Activated CD8-positive, alpha-beta memory T cell treated with anti-CD3 and anti-CD28 coated beads, Interleukin-2, amount 50 U/mL, for 24 hours (primary cell): ENCODE results near the gene STAB2.

Experiments
- DNase-seq: peaks from one replicate; pipeline ENCODE4 v3.0.0-alpha.2; 2020; ENCODE audit errors: extremely low read depth

STAB2 gene

GRCh38 chr12:103690426-103690825, 103.4 kb downstream of the STAB2 start:
- DNase-seq = no peak

GRCh38 chr12:103691063-103691462, 104.0 kb downstream of the STAB2 start:
- no peak for DNase-seq

- no peak for DNase-seq
Observed at GRCh38 chr12:103696101-103696500, 109.0 kb downstream of the STAB2 start.

GRCh38 chr12:103697971-103698751, 111.1 kb downstream of the STAB2 start:
- DNase-seq = no peak

GRCh38 chr12:103698752-103699560, 111.9 kb downstream of the STAB2 start:
- no peak for DNase-seq

GRCh38 chr12:103705098-103705497, 118.0 kb downstream of the STAB2 start:
- DNase-seq = no peak

GRCh38 chr12:103705927-103706326, 118.9 kb downstream of the STAB2 start:
- DNase-seq = no peak

- DNase-seq = no peak
Observed at GRCh38 chr12:103707446-103707845, 120.4 kb downstream of the STAB2 start.

- no peak for DNase-seq
Observed at GRCh38 chr12:103710544-103710943, 123.5 kb downstream of the STAB2 start.

GRCh38 chr12:103712216-103712615, 125.1 kb downstream of the STAB2 start:
- no peak for DNase-seq

GRCh38 chr12:103715494-103715893, 128.4 kb downstream of the STAB2 start:
- no peak for DNase-seq

- no peak for DNase-seq
Observed at GRCh38 chr12:103716517-103717196, 129.6 kb downstream of the STAB2 start.

- no peak for DNase-seq
Observed at GRCh38 chr12:103725398-103725797, 138.3 kb downstream of the STAB2 start.

- DNase-seq = no peak
Observed at GRCh38 chr12:103727638-103728037, 140.6 kb downstream of the STAB2 start.

- no peak for DNase-seq
Observed at GRCh38 chr12:103728323-103728722, 141.2 kb downstream of the STAB2 start.

GRCh38 chr12:103729499-103729898, 142.4 kb downstream of the STAB2 start:
- no peak for DNase-seq

- DNase-seq = no peak
Observed at GRCh38 chr12:103731539-103731938, 144.5 kb downstream of the STAB2 start.

- DNase-seq = no peak
Observed at GRCh38 chr12:103734863-103735262, 147.8 kb downstream of the STAB2 start.

- no peak for DNase-seq
Observed at GRCh38 chr12:103735291-103735690, 148.2 kb downstream of the STAB2 start.

GRCh38 chr12:103736572-103736971, 149.5 kb downstream of the STAB2 start:
- DNase-seq = no peak

- no peak for DNase-seq
Observed at GRCh38 chr12:103737881-103738280, 150.8 kb downstream of the STAB2 start.

- no peak for DNase-seq
Observed at GRCh38 chr12:103742349-103742932, 155.4 kb downstream of the STAB2 start.
